Smooth muscle cell (in vitro differentiated cells): ENCODE data around the gene TMEM132E. TPM values are rescaled to one million over a fixed set of nuclear protein-coding genes. Genes with fewer than 3 reads are reported as not detected.

Experiments used
- DNase-seq: peaks from one replicate; lab custom pipeline; 2025; ENCODE audit not compliant: unreplicated experiment; lab: John Stamatoyannopoulos, UW
- H2AFZ ChIP-seq: fragments of 200-600 bp; sonication (generic); 2 replicates; pipeline ENCODE4 v1.6.0; 2016; ENCODE audit warnings: antibody characterized with exemption, low read depth, mild to moderate bottlenecking
- H3F3A ChIP-seq: fragments of 200-600 bp; sonication (generic); 2 replicates; pipeline ENCODE4 v1.6.0; 2017; ENCODE audit warnings: antibody characterized with exemption, low read depth
- H3K27ac ChIP-seq: fragments of 200-600 bp; sonication (generic); 2 replicates; pipeline ENCODE4 v1.5.1; 2016; ENCODE audit warnings: low read depth, mild to moderate bottlenecking
- H3K27me3 ChIP-seq: fragments of 200-600 bp; sonication (generic); 2 replicates; pipeline ENCODE4 v1.6.1; 2016; ENCODE audit warnings: low read depth, mild to moderate bottlenecking
- H3K36me3 ChIP-seq: fragments of 200-600 bp; sonication (generic); 2 replicates; pipeline ENCODE4 v1.5.1; 2016; ENCODE audit warnings: low read depth
- H3K4me1 ChIP-seq: fragments of 200-600 bp; sonication (generic); 2 replicates; pipeline ENCODE4 v1.5.1; 2016; ENCODE audit warnings: low read depth
- H3K4me2 ChIP-seq: fragments of 200-600 bp; sonication (generic); 2 replicates; pipeline ENCODE4 v1.6.0; 2016; ENCODE audit warnings: mild to moderate bottlenecking
- H3K4me3 ChIP-seq: fragments of 200-600 bp; sonication (generic); 2 replicates; pipeline ENCODE4 v1.5.1; 2016; ENCODE audit warnings: mild to moderate bottlenecking
- H3K79me2 ChIP-seq: fragments of 200-600 bp; sonication (generic); 2 replicates; pipeline ENCODE4 v1.6.0; 2016; ENCODE audit warnings: low read depth, mild to moderate bottlenecking
- H3K9ac ChIP-seq: fragments of 200-600 bp; sonication (generic); 2 replicates; pipeline ENCODE4 v1.6.0; 2016; ENCODE audit warnings: low read depth
- H3K9me3 ChIP-seq: fragments of 200-600 bp; sonication (generic); replicated peaks from 2 replicates; pipeline ENCODE4 v1.5.1; 2016; ENCODE audit warnings: low read depth
- H4K20me1 ChIP-seq: fragments of 200-600 bp; sonication (generic); 2 replicates; pipeline ENCODE4 v1.6.0; 2016; ENCODE audit warnings: low read depth
- CTCF ChIP-seq: fragments of 200-600 bp; sonication (generic); IDR thresholded peaks from 2 replicates; pipeline ENCODE4 v1.5.1; 2017; ENCODE audit warnings: borderline replicate concordance, mild to moderate bottlenecking, antibody characterized with exemption; ENCODE audit not compliant: insufficient read depth, poor library complexity, severe bottlenecking
- WGBS: methylation state at CpG from one replicate; pipeline ENCODE4 v1.1.7; 2016; ENCODE audit warnings: low lambda C conversion rate; 5-methylcytosine and 5-hydroxymethylcytosine counted together
- polyA plus RNA-seq: library from polyadenylated mRNA; unstranded; fragments of >200 nt; fragmentation: Nextera tagmentation; extraction: Ambion mirVana; gene quantifications from 2 replicates; pipeline ENCODE4 v1.2.1, GENCODE V29; 2016
- total RNA-seq: library from RNA; depleted of rRNA; stranded (reverse); fragments of >200 nt; gene quantifications from 2 replicates; pipeline ENCODE4 v1.2.3, GENCODE V29; 2014

TMEM132E gene
- total and polyA plus RNA-seq, 2 experiments from 2014 or later: 0.13 to 0.17 TPM

DNA sequence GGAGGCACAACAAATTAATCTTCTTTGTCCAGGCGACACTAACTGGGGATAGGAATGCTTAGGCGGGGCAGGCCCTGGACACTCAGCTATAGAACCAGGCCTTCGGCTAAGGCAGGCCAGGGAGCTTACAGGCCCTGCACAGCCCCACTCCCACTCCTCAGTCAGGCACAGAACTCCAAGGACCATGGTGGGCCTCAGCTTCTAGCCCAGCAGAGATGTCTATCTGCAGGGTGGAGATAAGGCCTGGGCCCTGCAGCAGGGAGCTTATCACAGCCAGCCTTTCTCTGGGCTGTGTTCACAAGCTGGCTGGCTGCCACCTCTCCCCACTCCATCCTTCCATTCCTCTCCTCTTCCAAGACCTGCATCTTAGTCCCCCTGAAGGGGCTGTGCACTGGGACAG is 68.1 kb downstream of the TMEM132E start:
- Histone ChIP-seq H3K27ac (no peak overlapping the region), H4K20me1 (no peaks in the 10 kb centered on the region), H3F3A (no peaks in the 10 kb centered on the region), H3K36me3 (no peaks in the 10 kb centered on the region), H3K9me3 (no peaks in the 10 kb centered on the region), H3K4me3 (no peak overlapping the region), H3K27me3 (peaks cover 15% of the 10 kb centered on the region), H3K79me2 (no peaks in the 10 kb centered on the region), H2AFZ (no peak overlapping the region), H3K9ac (no peak overlapping the region), H3K4me1 (no peaks in the 10 kb centered on the region), H3K4me2 (no peak overlapping the region)
- WGBS: 83% methylated on average over 3 of the region's 3 CpGs
- DNase-seq: no peak
- TF ChIP-seq CTCF: no peak

- Histone ChIP-seq H4K20me1 (no peaks in the 10 kb centered on the region), H3K4me3 (no peak overlapping the region), H3K9ac (no peak overlapping the region), H2AFZ (no peak overlapping the region), H3K4me1 (no peaks in the 10 kb centered on the region), H3K36me3 (no peaks in the 10 kb centered on the region), H3K27ac (no peak overlapping the region), H3F3A (no peaks in the 10 kb centered on the region), H3K79me2 (no peaks in the 10 kb centered on the region), H3K4me2 (no peak overlapping the region), H3K27me3 (peaks cover 7% of the 10 kb centered on the region), H3K9me3 (no peaks in the 10 kb centered on the region)
- 63% methylated on average over 5 of the region's 5 CpGs for whole genome bisulfite sequencing
- TF ChIP-seq CTCF: no peak
- no peak for DNase-seq
These were observed 70.8 kb downstream of the TMEM132E start for GRCh38 chr17:34650051-34650750.

DNA sequence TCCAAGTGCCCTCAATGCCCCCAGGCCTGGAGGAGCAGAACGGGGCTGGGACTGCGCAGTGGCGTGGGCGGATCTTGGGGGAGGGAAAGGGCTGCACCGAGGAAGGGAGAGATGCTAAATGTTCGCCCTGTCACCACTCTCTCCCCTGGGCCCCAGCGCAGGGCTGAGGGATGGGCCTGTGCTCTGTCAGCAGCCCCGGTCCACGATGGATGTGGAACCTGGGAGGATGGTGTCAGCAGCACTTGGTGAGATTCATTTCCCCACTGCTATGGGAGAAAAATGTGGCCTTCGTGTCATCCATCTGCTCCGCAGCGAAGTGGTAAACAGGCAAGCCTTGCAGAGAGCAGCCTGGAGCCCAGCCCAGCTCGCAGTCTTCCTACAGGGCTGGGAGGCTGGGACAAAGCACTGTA is 72.0 kb downstream of the TMEM132E start:
- H3K27ac ChIP-seq: no peak overlapping the region
- 77% methylated on average over 13 of the region's 13 CpGs for WGBS
- H3K4me1 ChIP-seq: no peaks in the 10 kb centered on the region
- TF ChIP-seq CTCF: no peak
- no peak for DNase-seq
- H3K4me3 ChIP-seq: no peak overlapping the region
- H3K9ac ChIP-seq: no peak overlapping the region
- H3K36me3 ChIP-seq: no peaks in the 10 kb centered on the region
- H2AFZ ChIP-seq: no peak overlapping the region
- H3K9me3 ChIP-seq: no peaks in the 10 kb centered on the region
- no peaks in the 10 kb centered on the region for H3F3A ChIP-seq
- no peaks in the 10 kb centered on the region for H4K20me1 ChIP-seq
- no peaks in the 10 kb centered on the region for H3K79me2 ChIP-seq
- no peak overlapping the region for H3K4me2 ChIP-seq
- H3K27me3 ChIP-seq: peaks cover 6% of the 10 kb centered on the region

DNA sequence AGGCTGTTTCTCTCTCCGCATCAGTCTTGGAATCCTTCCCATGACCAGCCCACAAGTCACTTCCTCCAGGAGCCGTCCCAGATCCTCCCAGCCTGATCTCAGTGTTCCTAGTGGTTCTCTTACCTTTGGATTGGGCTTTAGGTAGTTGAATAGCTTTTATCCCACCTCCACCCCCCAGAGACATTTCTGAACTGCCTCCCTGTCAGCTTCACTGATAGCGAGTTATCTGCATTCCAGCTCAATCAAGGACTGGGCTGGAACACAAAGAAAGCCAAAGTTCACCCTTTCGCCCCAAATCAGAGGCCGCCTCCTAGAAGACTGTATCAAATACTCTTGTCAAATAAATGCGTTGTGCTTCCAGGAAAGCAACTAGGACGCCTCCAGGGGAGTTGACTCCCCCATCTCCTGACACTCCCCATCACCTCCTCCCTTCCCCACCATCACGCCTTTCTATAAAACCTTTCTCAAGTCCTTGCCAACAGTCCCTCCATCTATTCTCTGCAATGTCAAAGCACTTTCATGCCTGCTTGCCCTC is 72.7 kb downstream of the TMEM132E start:
- no peak for TF ChIP-seq CTCF
- 79% methylated on average over 8 of the region's 8 CpGs for WGBS
- DNase-seq: no peak

More for the DNA sequence above, 72.7 kb downstream of the TMEM132E start:
- no peaks in the 10 kb centered on the region for H3K9me3 ChIP-seq
- no peaks in the 10 kb centered on the region for H3K4me1 ChIP-seq
- no peak overlapping the region for H3K4me2 ChIP-seq
- no peak overlapping the region for H3K4me3 ChIP-seq
- H3K9ac ChIP-seq: no peak overlapping the region
- no peaks in the 10 kb centered on the region for H3K79me2 ChIP-seq
- H3K36me3 ChIP-seq: no peaks in the 10 kb centered on the region
- H2AFZ ChIP-seq: no peak overlapping the region
- no peaks in the 10 kb centered on the region for H4K20me1 ChIP-seq
- peaks cover 6% of the 10 kb centered on the region for H3K27me3 ChIP-seq
- no peak overlapping the region for H3K27ac ChIP-seq
- no peaks in the 10 kb centered on the region for H3F3A ChIP-seq
